ENCODE results near the gene GPR160. TPM values are rescaled to one million over a fixed set of nuclear protein-coding genes. Genes with fewer than 3 reads are reported as not detected.

GPR160 gene
- total and polyA plus RNA-seq, 4 donors: 16.9 to 23.3 (median 20.7) TPM

DNA sequence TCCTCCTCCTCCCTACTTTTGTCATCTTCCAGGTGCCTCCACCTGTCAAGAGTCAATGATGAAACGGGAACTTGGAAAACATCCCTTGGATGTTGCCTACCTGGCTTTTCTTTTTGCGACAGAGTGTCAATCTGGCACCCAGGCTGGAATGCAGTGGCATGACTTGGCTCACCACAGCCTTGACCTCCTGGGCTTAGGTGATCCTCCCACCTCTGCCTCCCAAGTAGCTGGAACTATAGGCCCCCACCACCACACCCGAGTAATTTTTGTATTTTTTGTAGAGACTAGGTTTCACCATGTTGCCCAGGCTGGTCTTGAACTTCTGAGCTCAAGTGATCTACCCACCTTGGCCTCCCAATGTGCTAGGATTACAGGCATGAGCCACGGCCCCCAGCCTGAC lies 42.8 kb downstream of the GPR160 start:
- H3K4me3 ChIP-seq: no peak overlapping the region
- TF ChIP-seq, protein P1, sequence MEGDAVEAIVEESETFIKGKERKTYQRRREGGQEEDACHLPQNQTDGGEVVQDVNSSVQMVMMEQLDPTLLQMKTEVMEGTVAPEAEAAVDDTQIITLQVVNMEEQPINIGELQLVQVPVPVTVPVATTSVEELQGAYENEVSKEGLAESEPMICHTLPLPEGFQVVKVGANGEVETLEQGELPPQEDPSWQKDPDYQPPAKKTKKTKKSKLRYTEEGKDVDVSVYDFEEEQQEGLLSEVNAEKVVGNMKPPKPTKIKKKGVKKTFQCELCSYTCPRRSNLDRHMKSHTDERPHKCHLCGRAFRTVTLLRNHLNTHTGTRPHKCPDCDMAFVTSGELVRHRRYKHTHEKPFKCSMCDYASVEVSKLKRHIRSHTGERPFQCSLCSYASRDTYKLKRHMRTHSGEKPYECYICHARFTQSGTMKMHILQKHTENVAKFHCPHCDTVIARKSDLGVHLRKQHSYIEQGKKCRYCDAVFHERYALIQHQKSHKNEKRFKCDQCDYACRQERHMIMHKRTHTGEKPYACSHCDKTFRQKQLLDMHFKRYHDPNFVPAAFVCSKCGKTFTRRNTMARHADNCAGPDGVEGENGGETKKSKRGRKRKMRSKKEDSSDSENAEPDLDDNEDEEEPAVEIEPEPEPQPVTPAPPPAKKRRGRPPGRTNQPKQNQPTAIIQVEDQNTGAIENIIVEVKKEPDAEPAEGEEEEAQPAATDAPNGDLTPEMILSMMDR (IDR thresholded peaks at IDR 0.05; ENCODE audit: control extremely low read depth, extremely low read depth): no peak
- H3K9me3 ChIP-seq (ENCODE audit: control insufficient read depth in 4 of 4, insufficient read depth in 3 of 4, low read length in 3 of 4): no peaks in the 10 kb centered on the region
- H3K27me3 ChIP-seq (ENCODE audit: control insufficient read depth in 3 of 3, insufficient read depth in 3 of 3, low read length in 2 of 3): no peaks in the 10 kb centered on the region
- H3K27ac ChIP-seq (ENCODE audit: low read depth in 1 of 2, low read length in 1 of 2): no peak overlapping the region
- no peak overlapping the region for H3K9ac ChIP-seq (ENCODE audit: insufficient read depth in 1 of 2, low read length in 2 of 2)
- peaks cover 3 to 6% (median 6%) of the 10 kb centered on the region in 4 donors for H3K36me3 ChIP-seq (ENCODE audit: control insufficient read depth in 4 of 4, insufficient read depth in 4 of 4, low read length in 4 of 4)
- peaks cover 0 to 8% (median 0%) of the 10 kb centered on the region in 5 donors for H3K4me1 ChIP-seq (ENCODE audit: control insufficient read depth in 5 of 5, insufficient read depth in 5 of 5, low read length in 5 of 5)
- no peak for ATAC-seq (ENCODE audit: insufficient read depth, low FRiP score)
- no peak for DNase-seq
- WGBS, 2 donors: 96 to 98% methylated on average over 4 of the region's 4 CpGs

DNA sequence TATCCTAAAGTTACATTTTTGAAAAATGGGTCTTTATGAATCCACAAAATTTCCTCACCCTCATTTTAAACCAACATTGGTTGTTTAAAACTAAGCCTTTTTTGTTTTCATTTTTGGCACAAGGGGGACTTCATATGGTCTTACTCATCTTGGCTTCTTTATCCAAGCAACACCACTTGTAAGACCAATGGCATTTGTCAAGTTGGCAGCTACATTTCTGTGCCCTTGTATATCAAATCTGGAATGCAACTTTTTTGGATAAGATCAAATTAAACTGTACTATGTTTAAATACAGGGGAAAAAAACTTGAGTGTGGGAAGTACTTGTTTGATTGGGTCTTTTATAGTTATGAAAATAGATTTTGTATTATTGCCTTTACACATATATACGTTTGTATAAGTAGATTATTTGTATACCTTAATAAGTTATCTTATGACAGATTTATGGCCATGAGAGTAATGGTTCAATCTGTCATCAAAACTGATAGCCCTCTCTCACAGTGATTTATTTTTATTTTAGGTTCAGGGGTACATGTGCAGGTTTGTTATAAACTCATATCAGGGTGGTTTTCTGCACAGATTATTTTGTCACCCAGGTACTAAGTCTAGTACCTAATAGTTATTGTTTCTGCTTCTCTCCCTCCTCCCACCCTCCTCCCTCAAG lies 43.4 kb downstream of the GPR160 start:
- Histone ChIP-seq H3K9me3 (ENCODE audit: control insufficient read depth in 4 of 4, insufficient read depth in 3 of 4, low read length in 3 of 4) (no peaks in the 10 kb centered on the region), H3K4me1 (ENCODE audit: control insufficient read depth in 5 of 5, insufficient read depth in 5 of 5, low read length in 5 of 5) (peaks cover 0 to 8% (median 0%) of the 10 kb centered on the region in 5 donors), H3K9ac (ENCODE audit: insufficient read depth in 1 of 2, low read length in 2 of 2) (no peak overlapping the region), H3K27ac (ENCODE audit: low read depth in 1 of 2, low read length in 1 of 2) (no peak overlapping the region), H3K36me3 (ENCODE audit: control insufficient read depth in 4 of 4, insufficient read depth in 4 of 4, low read length in 4 of 4) (peaks cover 4 to 6% (median 6%) of the 10 kb centered on the region in 4 donors), H3K4me3 (no peak overlapping the region), H3K27me3 (ENCODE audit: control insufficient read depth in 3 of 3, insufficient read depth in 3 of 3, low read length in 2 of 3) (no peaks in the 10 kb centered on the region)
- DNase-seq: no peak
- TF ChIP-seq, protein P1 (IDR thresholded peaks at IDR 0.05; ENCODE audit: control extremely low read depth, extremely low read depth): no peak
- ATAC-seq (ENCODE audit: insufficient read depth, low FRiP score): no peak
- WGBS, 2 donors: 71 to 73% methylated on average over 1 of the region's 1 CpG

DNA sequence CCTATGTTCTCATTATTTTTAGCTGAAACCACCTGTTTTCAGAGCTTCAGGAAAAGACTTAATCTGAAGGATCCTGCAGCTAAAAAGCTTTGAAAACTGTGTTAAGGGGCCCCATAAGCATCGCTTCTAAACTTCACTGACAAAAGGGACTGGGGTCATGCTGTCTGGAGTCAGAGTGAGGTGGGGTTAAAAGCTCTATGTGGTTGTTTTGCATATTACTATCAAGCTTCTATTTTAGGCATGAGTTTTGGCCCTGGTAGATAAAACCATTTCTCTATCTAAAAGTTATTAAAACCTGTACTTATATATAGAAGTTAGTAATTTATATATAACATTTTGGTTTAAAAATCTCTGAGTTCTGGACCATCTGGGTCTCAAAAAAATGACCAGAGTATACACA lies 45.5 kb downstream of the GPR160 start:
- no peaks in the 10 kb centered on the region for H3K27me3 ChIP-seq (ENCODE audit: control insufficient read depth in 3 of 3, insufficient read depth in 3 of 3, low read length in 2 of 3)
- TF ChIP-seq, protein P1 (IDR thresholded peaks at IDR 0.05; ENCODE audit: control extremely low read depth, extremely low read depth): no peak
- WGBS, 2 donors: 91 to 99% methylated on average over 1 of the region's 1 CpG
- H3K36me3 ChIP-seq (ENCODE audit: control insufficient read depth in 4 of 4, insufficient read depth in 4 of 4, low read length in 4 of 4): peaks cover 3 to 10% (median 4%) of the 10 kb centered on the region in 4 donors
- H3K9ac ChIP-seq (ENCODE audit: insufficient read depth in 1 of 2, low read length in 2 of 2): no peak overlapping the region
- no peak for DNase-seq
- no peak overlapping the region for H3K27ac ChIP-seq (ENCODE audit: low read depth in 1 of 2, low read length in 1 of 2)
- no peak overlapping the region for H3K4me3 ChIP-seq
- peaks cover 0 to 8% (median 0%) of the 10 kb centered on the region in 5 donors for H3K4me1 ChIP-seq (ENCODE audit: control insufficient read depth in 5 of 5, insufficient read depth in 5 of 5, low read length in 5 of 5)
- H3K9me3 ChIP-seq (ENCODE audit: control insufficient read depth in 4 of 4, insufficient read depth in 3 of 4, low read length in 3 of 4): no peaks in the 10 kb centered on the region
- no peak for ATAC-seq (ENCODE audit: insufficient read depth, low FRiP score)
